Kidney tubule cell (primary cell): ENCODE measurements around the gene GLRX2.
A peak's percentile ranks its signal among the peaks of the same experiment; 100 is the strongest.

ENCODE experiments used
- DNase-seq: peaks from one replicate; pipeline ENCODE4 v3.0.0-alpha.2; 2018; ENCODE audit warnings: low spot score

Gene GLRX2

DNA sequence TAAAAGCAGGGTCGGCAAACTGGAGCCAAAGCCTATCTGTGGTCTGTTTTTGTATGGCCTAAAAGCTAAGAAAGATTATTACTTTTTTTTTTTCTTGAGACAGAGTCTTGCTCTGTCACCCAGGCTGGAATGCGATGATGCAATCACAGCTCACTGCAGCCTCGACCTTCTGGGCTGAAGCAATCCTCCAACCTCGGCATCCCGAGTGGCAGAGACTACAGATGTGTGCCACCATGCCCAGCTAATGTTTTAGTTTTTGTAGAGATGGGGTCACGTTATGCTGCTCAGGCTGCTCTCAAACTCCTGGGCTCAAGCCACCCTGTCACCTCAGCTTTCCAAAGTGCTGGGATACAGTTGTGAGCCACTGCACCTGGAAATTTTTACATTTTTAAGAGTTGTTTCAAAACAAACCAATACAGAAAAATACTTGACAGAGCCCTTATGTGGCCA, 6.5 kb upstream of the GLRX2 start:
- DNase-seq: peak; percentile 80

DNA sequence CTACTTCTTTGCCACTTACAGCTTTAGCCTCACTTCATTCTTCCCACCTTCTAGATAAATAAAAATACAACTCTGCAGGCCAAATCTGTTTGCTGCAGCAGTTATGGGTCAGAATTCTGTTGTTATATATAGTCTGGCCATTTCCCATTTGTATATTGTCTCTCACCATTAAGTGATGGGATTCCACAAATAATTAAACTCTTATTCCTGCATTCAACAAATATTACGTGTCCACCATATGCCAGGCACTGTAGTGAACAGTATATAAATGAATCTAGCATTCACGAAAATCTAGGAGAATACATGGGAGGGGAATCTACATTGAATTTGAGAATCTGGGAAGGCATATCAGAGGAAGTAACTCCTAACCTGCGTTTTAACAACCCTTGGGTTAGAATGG, 5.7 kb upstream of the GLRX2 start:
- no peak for DNase-seq

DNA sequence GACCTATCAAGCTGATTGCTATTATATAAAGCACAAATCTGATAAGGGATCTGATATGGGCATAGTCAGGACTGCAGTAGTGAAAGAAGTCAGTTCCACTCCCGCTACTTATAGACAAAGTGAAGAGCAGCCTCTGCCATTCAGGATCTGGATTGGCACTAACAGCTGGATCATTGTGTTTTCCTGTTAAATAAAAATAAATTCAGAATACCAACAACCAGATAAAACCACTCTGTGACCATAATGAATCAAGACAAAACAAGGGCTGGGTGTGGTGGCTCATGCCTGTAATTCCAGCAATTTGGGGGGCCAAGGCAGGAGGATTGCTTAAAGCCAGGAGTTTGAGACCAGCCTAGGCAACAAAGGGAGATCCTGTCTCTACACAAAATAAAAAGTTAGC, 5.0 kb upstream of the GLRX2 start:
- no peak for DNase-seq

DNA sequence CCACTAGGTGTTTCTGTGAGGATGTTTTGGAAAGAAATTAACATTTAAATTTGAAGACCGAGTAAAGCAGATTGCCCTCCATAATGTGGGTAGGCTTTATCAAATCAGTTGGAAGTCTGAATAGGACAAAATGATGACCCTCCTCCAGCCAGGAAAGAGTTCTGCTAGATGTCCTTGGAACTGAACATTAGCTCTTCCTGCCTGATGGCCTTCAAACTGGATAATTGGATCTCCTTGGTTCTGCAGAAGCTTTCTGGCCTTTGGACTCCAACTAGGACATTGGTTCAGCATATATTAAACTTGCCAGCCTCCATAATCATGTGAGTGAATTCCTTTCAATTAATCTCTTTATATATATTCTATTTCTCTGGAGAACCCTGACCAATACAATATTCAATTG, 4.4 kb upstream of the GLRX2 start:
- DNase-seq: no peak

DNA sequence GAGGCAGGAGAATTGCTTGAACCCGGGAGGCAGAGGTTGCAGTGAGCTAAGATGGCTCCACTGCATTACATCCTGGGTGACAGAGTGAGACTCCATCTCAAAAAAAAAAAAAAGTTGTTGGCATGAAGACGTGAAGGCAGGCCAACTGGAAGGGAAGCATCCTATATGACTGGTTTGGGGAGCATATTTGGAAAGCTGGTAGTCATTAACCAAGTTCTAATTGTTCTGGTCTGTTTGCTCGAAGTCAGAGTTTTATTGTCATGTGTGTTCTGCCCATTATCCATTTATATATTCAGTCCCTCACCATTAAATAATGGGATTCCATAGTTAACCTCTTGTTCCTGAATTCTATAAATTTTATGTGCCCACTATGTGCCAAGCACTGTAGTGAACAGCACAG, 3.3 kb upstream of the GLRX2 start:
- DNase-seq: no peak

DNA sequence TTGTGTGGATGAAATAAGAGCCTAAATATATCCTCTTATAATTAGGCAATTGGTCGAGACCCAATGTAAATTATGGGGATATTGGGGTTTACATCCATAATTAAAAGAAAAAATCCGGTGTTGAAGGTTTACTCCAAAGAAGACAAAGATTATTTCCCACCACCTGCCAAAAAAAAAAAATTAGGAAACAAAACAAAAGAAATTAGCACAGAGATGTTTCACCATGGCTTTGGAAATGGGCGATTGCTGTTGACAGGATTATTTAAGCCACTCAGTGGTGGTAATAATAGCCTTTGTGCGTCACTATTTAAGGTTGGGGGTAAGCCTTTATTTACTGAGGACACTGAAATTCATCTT, 585 bp upstream of the GLRX2 start:
- no peak for DNase-seq

DNA sequence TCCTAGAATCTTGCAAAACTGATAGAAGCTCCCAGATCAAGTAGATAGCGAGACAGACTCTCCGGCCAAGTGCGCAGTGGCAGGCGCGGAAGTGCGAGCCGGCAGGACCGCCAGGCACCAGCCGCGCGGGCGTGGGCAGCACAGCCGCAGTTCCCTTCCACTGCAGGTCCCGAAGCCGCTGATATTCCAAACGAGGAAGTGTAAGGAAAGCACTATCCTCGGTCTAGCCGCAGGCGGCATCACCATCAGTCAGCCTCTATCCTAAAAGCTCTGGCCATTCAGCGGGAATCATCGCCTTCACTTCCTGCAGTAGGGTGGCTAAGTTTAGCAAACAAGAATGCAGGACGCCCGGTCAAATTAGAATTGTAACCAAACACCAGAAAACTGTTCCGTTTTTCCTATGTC, 710 bp downstream of the GLRX2 start:
- peak; percentile 75 for DNase-seq

DNA sequence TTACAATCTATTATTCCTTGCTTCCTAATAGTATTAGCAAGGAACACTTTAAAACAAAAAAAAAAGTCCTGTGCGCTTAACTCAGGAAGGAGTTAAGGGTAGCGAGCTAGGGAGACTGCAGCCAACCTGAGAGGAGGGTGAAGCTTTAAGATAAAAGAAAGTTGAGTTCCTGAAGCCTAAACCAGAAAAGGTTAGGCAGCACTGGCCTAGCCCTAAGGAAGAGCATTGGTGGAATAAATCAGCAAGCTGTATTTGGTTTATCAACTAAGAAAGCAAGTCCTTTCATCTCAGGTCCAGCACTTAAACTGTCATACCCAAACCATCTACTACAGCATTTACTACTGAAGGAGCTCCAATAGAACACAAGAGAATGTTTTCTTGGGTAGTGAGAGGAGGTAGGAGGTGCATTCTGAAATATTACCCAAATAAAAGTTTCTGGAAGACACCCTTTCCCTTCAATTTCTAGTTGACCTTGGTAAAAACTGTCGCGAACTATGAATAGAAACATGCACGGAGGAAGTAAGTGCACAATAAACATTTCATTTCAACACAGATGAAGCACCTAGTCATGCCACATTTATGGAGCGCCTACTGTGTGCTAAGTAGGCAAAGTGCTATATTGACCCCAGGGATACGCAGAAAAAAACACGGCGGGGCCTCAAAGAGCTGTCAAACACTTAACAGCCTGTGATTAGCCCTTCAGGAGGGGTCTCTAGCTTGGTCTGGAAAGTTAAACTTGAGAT, 1.3 kb downstream of the GLRX2 start:
- DNase-seq: no peak

DNA sequence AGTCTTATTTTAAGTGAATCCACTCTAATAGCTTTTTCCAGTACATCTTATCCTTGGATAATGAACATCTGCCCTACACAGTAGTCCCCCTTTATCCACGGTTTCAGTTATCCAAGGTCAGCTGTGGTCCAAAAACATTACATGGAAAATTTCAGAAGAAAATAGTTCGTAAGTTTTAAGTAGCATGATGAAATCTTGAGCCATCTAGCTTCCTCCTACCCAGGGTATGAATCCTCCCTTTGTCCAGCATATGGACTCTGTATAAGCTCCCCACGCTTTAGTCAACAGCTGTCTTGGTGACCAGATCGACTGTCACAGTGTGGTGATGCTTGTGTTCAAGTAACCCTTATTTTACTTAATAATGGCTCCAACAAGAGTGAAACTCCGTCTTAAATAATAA, 2.6 kb downstream of the GLRX2 start:
- no peak for DNase-seq

DNA sequence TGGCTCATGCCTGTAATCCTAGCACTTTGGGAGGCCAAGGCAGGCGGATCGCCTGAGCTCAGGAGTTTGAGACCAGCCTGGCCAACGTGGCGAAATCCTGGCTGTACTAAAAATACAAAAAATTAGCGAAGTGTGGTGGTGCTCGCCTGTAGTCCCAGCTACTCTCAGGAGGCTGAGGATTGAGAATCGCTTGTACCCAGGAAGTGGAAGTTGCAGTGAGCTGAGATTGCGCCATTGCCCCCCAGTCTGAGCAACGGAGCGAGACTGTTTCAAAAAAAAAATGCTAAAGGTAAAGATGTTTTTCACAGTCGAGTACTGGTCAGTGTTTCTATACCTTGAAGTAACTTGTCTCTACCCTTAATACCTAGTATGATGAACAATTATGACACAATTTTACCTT, 11.1 kb downstream of the GLRX2 start:
- DNase-seq: no peak

DNA sequence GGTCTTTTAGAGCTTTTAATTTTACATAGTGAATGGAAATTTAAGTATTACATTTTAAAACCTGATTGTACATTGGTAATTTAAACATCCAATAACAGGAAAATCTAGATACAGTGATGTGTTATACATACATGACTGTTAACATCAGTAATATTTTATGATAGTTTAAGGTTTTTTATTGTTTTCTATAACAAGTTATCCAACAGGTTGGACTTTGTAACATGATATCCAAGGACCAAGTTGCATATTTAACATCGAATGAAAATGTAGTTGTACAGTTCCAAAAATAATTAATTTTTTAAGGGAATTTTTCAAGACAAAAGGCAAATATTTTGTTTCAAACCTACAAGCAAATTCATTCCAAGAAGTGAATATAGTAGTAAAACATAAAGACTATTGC, 14.3 kb downstream of the GLRX2 start:
- DNase-seq: no peak

DNA sequence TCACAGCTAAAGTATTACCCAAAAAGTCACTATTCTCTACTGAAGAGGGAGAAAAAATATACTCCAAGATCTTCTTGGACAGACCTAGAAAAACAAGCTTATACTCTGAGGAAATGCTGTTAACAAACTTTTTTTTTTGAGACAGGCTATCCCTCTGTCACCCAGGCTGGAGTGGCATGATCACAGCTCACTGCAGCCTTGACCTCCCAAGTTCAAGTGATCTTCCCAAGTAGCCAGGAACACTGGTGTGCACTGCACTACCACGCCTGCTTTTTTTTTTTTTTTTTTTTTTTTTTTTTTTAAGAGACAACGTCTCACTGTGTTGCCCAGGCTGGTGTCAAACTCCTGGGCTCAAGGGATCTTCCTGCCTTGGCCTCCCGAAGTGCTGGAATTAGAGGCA, 17.3 kb downstream of the GLRX2 start:
- no peak for DNase-seq

DNA sequence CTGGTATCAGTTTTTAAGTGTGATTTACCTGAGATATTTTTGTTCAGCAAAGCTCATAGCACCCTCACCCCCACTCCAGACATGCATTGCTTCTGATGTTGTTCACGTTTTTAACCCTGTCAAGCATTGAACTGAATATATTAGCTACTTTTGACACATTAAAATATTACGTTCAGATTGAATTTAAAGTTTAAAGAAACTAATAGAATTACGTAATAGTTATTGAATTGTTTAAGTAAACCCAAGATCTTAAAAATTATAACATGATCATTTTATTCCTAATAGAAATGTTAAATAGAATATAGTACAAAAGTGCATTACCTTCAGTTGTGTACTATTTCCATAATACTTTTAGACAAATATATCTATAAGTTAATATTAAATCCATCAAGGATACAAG, 18.9 kb downstream of the GLRX2 start:
- no peak for DNase-seq

DNA sequence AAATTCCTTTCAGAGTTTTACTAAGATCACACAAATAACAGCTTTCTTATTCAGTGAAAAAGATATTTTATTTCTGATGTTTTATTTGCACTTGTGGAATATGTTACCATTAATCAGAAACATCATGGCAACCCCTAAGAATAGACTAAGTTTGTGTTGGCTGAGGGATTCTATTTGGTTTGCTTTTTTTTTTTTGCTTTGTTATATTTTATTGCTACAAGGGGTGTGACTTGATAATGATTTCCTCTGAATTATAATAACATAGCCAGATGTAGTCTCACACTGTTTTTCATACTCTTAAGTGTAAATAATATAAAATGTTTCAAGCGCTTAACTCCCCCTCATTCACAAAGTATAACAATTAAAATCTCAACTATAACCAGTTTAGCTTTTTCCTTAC, 20.0 kb downstream of the GLRX2 start:
- DNase-seq: no peak

DNA sequence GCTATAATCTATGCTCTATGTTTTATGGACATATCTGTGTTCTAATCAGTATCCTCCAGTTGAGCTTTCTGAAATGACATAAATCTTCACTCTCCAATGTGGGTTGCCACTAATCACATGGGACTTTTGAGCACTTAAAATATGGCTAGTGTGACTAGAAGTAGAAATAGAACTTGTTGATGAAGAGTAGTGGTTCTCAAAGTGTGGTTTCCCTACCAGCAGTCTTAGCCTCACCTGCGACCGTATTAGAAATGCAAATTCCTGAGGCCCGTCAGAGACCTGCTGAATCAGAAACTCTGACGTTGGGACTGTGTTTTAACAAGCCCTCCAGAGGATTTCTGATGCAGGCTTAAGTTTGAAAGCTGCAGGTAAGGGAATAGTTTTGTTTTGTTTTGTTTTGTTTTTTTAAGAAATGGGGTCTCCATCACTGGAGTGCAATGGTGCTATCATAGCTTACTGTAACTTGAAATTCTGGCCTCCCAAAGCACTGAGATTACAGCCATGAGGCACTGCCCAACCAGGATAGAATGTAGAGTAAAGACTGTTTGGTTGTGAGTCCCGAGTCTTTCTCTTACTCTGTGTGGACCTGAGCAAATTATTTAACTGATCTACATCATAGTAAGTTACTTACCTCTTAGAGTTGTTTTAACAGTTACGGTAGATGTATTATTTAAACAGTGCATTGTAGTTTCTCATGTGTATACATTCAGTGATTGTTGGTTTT, 21.7 kb downstream of the GLRX2 start:
- no peak for DNase-seq

DNA sequence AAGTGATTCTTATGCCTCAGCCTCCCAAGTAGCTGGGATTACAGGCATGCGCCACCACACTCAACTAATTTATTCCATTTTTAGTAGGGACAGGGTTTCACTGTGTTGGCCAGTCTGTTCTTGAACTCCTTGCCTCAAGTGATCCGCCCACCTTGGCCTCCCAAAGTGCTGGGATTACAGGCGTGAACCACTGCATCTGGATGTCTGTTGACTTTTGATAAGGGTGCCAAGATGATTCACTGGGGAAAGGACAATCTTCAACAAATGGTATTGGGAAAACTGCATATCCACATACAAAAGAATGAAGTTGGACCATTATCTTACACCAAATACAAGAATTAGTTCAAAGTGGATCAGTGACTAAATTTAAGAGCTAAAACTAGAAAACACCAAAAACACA, 26.0 kb downstream of the GLRX2 start:
- DNase-seq: no peak

DNA sequence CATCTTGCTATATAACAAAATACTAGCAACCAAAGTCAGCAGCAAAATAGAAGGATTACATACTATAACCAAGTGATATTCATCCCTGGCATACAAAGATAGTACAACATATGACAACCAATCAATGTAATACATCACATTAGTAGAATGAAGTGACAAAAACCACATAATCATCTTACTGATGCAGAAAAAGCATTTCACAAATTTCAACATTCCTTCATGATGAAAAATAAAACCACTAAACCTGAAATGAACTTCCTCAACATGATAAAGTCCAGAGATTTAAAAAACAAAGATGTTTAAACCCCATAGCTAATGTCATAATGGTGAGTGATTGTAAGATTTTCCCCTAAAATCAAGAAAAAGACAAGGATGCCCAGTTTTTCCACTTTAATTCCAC, 27.2 kb downstream of the GLRX2 start:
- peak; percentile 14 for DNase-seq

DNA sequence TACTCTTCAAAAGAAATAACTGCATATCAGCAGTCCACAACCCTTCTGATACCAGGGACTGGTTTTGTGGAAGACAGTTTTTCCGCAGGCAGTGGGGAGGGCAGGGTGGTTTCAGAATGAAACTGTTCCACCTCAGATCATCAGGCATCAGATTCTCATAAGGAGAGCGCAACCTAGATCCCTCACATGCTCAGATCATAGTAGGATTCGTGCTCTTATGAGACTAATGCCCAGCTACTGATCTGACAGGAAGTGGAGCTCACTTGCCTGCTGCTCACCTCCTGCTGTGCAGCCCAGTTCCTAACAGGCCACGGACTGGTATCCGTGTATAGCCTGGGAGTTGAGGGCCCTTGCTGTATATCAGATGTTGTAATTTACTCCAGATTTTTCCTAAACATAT, 34.3 kb downstream of the GLRX2 start:
- no peak for DNase-seq

DNA sequence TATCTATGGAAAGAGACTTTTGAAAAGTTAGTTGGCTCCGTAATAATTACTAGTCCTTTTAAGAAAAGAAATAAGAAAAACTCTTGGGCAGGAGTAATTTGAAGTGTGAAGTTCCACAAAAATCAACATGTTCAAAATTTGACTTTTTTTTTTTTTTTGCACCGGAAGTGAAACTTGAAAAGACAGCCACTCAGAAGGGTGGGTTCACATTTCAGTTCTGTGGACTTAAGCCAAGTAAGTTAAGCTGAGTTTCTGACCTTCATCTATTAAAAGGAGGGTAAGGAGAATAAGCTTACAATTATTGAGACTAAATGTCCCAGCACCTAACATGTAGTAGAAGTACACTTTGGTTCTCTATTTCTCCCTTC, 34.8 kb downstream of the GLRX2 start:
- no peak for DNase-seq

DNA sequence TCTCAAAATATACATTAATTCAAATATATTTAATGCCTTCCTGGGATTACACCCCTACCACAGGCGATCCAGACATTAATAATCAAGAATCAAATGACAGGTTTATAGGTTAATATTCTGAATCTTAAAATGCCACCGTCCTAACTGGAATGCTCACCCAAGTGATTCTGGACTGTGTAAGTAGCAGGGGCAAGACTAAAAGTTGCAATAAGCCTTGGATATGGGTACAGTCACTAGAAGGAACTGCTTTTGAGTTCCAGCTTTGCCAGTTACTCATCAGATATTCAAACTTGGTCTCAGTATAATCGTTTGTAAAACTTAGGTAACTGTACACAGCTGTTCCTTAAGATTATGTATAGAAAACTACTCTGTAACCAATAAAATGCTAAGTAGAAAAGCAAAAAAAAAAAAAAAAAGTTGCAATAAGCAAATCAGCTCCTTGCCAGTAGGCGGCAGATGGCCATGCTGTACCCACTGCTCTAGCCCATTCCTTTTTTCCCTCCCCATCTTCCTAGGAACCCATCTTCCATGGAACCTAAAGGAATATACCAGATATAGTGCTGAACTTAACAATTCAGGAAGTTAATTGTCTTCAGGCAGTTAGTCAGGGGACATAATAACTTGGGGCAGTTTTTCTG, 35.3 kb downstream of the GLRX2 start:
- peak; percentile 11 for DNase-seq

DNA sequence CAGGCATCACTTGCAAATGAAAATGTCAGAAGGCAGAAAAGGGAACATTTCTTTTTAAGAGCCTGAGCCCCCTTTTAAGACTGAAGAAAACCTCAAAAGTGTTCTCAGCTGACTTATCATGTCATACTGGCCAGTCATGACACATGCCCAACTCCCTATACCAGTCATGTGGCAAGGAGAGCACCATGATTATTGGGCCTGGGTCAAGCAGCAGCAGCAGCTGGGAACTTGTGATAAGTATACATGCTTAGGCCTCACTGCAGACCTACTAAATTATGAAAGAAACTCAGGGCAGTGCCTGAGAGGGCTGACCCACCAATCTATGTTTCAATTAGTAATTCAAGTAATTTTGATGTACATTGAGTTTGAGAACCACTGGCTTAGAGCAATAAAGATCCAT, 37.2 kb downstream of the GLRX2 start:
- DNase-seq: no peak

DNA sequence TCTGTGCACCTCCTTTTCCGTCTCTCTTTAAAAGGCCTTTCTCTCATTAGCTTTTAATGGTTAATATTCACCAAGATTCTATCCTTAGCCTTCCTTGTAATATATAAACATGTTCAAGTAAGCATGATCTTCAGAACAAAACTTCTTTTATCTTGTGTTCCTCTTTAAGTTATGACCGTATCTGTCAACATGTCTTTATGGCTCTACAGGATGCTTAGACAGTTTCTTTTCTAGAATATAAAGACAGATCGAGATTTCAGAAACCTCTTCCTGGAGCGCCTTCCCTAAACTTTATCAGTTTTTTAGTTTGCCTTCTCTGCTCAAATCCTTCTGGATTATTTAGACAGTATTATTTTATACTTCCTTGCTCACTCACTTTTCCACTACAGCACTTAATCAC, 38.6 kb downstream of the GLRX2 start:
- no peak for DNase-seq

DNA sequence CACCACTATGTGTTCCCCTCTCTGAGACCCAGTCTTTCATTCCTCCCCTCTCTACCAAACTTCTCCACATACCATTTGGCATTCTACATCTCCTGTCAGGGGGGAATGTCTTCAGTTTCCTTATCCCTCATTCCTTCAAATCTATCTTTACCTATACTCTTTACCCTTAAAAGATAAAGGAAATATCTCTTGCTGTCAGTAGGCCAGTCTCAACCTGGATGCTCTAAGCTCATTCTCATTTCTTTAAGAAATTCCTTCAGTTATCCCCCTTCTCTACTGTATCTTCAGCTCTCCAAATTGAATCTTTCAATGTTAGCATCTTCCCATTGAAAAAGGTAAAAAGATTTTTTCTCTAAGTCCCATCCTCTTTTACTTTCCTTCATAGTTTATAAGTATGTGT, 39.3 kb downstream of the GLRX2 start:
- no peak for DNase-seq
